ENCODE results near the gene BCL2L1.

Gene BCL2L1

DNA sequence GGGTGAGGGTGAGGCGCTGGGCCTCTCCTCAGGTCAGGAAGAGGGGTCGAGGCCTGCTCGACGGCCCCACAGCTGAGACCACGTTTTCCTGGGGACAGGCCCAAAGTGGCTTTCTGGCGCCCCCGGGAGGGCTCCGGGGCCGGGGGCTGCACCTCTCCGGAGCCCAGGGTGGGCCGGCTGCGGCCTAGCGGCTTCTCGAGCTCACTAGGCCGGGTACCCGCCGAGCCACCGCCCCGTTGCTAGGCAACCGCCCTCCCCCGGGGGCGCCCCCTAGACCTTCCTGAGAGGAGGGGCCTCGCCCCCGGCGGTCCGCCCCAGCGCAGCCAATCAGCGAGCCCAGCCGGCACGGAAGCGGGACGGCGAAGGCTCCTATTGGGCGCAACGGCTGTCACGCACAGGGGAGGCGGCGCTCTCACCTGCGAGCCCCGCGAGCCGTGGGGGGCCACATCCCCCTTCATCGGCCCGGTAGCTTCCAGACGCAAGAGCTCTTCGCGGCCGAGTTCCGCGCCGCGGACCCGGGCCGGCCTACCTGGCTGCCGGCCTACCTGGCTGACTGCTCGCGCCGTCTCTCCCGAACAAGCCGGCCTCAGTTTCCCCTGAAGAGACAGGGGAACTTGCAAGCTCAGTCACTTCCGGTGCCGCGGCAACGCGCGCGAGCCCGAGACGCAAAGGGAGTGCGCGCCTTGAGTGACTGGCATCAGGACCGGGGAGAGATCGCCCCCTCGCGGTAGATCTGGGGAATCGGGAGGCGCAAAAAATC lies 831 bp upstream of the BCL2L1 start:
- peak; percentile 96 to 98 for DNase-seq (ENCODE audit: low read depth in 2 of 2)

DNA sequence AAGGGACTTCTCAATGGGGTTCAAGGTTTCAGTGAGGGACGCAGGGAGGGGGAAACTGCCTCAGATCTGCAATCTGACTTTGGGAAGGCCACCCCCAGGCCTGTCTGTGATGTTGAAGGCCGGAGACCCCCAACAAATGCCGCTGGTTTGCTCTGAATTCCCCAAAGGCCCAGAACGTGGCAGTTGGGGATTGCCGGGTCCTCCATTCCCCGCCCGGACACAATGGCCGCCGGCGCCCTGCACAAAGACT lies 326 bp upstream of the BCL2L1 start:
- no peak for DNase-seq (ENCODE audit: low read depth in 2 of 2)

DNA sequence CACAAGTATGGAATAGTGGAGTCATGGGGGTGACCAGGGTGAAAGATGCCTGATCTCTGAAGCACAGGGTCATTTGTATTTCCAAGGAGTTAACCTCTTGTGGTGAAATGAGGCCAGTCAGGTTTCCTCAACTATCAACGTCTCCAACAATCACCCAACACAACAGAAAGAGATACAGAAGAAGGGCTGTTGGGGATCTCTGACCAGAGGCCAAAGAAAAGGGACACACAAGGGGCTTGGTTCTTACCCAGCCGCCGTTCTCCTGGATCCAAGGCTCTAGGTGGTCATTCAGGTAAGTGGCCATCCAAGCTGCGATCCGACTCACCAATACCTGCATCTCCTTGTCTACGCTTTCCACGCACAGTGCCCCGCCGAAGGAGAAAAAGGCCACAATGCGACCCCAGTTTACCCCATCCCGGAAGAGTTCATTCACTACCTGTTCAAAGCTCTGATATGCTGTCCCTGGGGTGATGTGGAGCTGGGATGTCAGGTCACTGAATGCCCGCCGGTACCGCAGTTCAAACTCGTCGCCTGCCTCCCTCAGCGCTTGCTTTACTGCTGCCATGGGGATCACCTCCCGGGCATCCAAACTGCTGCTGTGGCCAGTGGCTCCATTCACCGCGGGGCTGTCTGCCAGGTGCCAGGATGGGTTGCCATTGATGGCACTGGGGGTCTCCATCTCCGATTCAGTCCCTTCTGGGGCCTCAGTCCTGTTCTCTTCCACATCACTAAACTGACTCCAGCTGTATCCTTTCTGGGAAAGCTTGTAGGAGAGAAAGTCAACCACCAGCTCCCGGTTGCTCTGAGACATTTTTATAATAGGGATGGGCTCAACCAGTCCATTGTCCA lies 1.0 kb downstream of the BCL2L1 start:
- DNase-seq (ENCODE audit: low read depth in 2 of 2) = no peak

DNA sequence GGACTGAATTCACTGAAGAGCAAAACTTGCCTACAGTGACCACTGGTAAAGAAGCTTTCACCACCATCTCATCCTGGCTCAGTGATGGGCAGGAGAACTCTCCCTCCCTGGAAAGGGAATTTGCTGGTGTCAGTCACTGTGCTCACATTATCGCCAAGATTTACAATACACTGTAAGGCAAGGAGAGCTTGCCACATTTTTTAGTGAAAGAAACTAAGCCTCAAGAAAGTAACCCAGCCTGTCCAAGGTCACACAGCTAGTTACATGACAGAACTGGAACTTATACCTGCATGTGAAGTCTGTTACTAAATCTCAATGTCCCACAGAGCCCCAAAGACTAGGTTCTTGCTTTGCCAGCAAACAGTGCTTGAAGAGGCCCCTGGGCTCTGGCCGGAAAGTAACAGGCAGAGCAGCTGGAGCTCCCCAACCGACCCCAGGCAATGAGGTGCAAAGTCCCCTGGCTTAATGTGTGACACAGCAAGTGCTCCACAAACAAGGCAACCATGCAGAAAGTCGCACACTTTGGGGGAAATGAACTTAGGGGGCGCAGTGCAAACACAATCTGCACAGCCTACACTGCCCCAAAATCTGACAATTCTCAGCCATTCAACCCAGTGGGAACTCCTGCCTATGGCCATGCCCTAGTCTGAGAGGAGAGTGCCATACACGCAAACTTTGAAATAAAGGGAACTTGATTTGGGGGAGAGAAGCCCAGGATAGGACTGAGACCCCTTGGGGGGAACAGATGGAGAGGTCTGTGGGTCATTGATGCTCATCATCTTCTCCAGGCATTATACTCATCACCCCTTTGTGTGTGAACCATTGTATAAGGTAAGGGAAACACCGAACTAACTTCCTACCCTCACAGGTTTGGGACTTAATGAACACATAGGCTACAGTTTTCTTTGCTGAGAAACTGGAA lies 1.9 kb downstream of the BCL2L1 start:
- DNase-seq (ENCODE audit: low read depth in 2 of 2) = no peak

DNA sequence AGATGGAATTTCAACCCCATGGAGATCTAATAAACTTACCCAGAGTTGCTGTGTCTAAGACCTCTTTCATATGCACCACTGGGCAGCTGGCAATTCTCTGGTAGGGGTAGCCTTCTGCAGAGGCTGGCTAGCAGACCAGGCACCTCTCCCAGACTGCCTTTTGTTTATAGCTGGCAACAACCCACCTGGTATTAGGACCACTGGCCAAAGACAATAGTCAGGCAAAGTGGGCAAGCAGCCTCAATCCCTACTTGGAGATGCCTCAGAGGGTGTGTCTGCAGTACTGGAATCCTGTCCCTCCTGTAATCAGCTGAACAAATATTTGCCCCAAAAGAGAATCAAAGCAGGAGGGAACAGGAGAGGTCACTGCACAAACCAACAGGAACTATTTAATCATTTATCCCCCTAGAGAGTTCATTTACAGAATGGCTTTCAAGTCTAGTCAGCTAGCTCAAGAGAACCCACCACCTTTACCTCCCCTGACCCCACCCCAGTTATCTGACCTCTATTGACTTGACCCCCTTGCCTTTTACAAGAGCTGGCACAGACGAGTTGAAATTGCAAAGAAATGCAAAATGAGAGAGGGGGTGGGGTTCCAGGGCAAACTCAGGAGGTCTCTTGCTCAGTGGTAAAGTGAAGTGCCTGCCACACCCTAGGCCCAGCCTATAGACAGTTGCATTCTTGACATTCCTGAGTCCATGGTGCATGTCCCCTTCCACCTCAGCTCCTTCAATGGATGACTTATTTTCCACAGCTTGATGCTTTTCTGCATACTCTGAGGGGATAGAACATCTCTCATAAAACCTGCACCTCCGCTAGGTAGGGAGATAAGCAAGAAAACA lies 2.8 kb downstream of the BCL2L1 start:
- DNase-seq (ENCODE audit: low read depth in 2 of 2) = no peak

GRCh38 chr20:31718952-31719643 lies 3.6 kb downstream of the BCL2L1 start:
- DNase-seq (ENCODE audit: low read depth in 2 of 2) = no peak

- DNase-seq (ENCODE audit: low read depth in 2 of 2) = no peak
These were observed 5.0 kb downstream of the BCL2L1 start for GRCh38 chr20:31717478-31718201.

DNA sequence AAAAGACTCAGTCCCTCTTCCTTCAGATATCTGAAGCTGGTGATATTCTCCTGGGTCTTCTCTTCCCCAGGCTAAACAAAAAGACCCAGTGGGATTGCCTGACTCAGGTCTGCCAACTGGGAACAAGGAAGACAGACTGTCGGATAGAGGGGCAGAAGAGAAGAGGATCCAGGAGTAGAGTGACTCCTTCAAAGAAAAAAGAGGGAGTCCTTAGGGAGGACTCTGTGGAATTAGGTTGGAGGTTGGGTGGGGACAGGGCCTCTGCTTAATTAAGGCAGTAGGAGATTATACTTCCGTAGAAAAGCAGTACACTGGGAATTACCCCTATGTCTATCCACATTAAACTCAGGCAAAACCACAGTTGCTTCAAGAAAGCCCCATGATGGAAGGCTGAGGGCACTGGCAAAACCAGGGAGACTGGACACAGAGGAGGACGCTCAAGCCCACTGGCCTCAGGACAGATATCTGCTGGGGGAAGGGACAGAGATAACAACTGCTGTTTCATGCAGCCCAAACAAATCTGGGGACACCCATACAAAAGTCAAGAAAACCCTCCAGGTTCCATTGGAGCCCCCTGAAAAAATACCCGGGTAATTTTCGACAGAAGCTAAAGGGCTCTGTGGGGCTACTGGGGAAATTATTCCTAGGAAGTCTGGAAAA lies 5.7 kb downstream of the BCL2L1 start:
- no peak for DNase-seq (ENCODE audit: low read depth in 2 of 2)

DNA sequence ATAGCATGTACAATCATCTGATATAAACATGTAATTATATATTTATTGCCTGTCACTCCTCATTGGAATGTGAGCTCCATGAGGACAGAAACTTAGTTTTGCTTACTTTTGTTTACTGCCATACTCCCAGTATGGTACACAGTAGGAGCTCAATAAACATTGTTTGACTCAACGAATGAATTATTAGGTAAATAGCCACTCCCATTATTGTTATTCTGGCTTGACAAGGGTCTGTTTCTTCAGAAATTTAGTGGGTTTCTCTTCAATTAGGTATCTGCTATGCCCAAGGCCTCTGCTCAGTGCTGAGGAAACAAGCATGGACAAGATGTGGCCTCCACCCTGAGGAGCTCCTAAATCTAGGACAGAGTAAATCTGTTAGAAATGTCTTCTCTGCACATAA lies 6.3 kb downstream of the BCL2L1 start:
- DNase-seq (ENCODE audit: low read depth in 2 of 2) = no peak

GRCh38 chr20:31715766-31716165 lies 6.9 kb downstream of the BCL2L1 start:
- no peak for DNase-seq (ENCODE audit: low read depth in 2 of 2)

DNA sequence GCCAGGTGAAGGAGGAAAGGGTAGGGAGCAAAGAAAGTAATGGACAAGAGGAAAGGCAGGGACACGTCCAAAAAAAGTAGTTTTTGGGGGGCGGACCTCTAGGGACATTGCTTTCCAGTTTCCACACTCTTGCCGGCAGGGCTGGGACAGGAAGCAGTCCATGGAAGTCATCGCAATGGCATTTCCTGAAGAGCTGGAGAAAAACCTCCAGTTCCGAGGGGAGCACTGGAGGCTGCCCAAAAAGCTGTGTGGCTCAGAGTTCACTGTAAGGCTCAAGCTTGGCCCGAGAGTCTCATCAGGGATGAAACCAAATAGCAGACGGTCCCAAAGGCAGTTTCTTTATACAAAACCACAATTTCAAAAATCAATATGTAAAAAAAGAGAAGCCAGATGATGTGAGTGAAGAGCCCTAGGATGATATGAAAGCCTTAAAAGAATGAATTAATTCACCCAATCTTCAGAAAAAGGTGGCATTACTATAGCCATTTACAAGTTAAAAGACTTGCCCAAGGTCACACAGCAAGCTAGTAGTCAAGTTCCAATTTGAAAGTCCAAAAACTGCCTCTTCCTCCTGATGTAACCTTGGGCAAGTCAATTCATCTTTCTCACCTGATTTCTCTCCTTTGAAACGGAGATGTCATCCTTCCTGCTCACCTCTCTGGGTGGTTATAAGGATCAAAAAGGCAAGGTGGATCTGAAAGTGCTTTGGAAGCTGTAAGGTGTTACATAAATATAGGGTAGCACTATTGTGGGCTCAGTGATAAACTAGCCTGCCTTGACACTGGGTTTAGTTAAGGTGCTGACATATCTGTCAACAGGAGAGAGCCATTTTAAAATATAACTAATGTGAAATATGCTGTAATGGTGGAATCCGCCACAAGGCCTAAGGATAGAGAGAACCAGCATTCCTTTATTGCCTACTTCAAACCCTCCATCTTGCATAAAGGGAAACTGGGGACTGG lies 9.1 kb downstream of the BCL2L1 start:
- DNase-seq (ENCODE audit: low read depth in 2 of 2) = no peak

DNA sequence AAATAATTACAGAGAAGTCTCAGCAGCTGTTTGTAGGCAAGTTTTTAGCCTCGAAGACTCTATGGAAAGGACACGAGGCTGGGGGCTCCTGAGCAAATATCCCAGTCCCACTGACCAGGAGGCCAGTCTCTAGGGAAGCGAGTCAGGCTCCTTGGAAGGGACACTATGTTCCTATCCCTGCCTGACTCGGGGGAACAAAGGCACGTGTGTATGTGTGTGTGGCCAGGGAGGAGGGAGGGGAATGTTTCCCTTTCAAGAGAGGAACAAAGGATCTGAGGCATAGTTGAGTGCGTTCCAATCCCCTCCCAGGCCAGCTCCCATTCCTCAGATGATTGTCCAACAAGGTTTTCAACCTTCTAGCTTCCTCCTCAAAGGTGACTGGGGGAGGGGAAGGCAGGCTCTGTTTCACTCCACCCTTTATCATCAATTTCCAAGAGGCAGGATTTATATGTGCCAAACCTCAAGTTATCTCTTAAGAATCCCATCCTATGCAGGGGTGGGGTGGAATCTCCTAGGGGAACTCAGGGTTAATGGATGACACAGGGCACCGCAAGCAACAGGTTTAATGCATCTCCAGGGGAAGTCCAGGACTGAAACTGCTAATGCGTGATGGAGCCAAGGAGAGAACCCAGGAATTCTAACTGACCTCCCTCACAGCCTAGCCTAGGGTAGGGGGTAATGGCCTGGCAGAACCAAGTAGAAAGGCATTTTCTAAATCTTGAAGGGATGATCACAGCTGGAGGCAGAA lies 9.9 kb downstream of the BCL2L1 start:
- no peak for DNase-seq (ENCODE audit: low read depth in 2 of 2)

- DNase-seq (ENCODE audit: low read depth in 2 of 2) = no peak
These were observed 10.5 kb downstream of the BCL2L1 start for GRCh38 chr20:31712112-31712553.

- DNase-seq (ENCODE audit: low read depth in 2 of 2) = no peak
These were observed 11.2 kb downstream of the BCL2L1 start for GRCh38 chr20:31711179-31712111.

GRCh38 chr20:31710423-31711108 lies 12.1 kb downstream of the BCL2L1 start:
- no peak for DNase-seq (ENCODE audit: low read depth in 2 of 2)

DNA sequence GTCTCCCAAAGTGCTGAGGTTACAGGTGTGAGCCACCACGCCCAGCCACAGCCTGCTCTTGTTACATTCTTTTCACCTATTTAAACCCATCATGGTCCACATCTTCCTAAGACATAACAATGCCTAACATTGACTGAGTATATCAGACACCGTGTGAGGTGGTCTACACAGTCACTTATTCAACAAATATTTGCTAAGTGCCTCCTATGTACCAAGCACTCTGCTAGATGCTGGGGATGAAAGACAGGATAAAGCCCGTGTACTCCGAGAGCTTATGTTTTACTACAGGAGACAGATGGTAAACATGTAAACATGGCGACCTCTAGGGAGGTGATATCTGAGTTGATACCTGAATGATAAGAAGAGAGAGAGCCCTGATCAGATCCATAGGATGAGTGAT lies 12.7 kb downstream of the BCL2L1 start:
- DNase-seq (ENCODE audit: low read depth in 2 of 2) = no peak

Measured in stimulated activated CD4-positive, alpha-beta T cell treated with anti-CD3 and anti-CD28 coated beads, Interleukin-12 subunit alpha, Interleukin-12 subunit beta, amount 100 ng/mL, for 24 hours (primary cell).